ENCODE results near the gene KRTAP10-2. TPM values are rescaled to one million over a fixed set of nuclear protein-coding genes. Genes with fewer than 3 reads are reported as not detected.
"Not testable (repeated sequence)": the region's sequence is repeated elsewhere in the genome, so short reads cannot be mapped to it uniquely, and the experiment has no call there.

The KRTAP10-2 gene
- total RNA-seq, result not detected
- polyA plus RNA-seq, result not detected

GRCh38 chr21:44551340-44551961 is at the start of gene KRTAP10-2:
TSS of gene KRTAP10-2 (minus strand) at chr21:44551505. CDS start at chr21:44551458, 47 bp downstream.
- Histone ChIP-seq H3K27ac (ENCODE audit: low read depth, low read length) (no peak within 1 kb of the TSS), H3K36me3 (ENCODE audit: insufficient read depth, low read length) (no peaks in the 10 kb centered on the region), H3K4me1 (ENCODE audit: insufficient read depth, low read length) (peaks cover 21% of the 10 kb centered on the region), H3K4me3 (ENCODE audit: low read length) (no peak within 1 kb of the TSS), H3K9me3 (ENCODE audit: low read length) (peaks cover 6% of the 10 kb centered on the region), H3K27me3 (ENCODE audit: insufficient read depth, low read length, poor library complexity, severe bottlenecking) (no peaks in the 10 kb centered on the region)
- Mint-ChIP-seq H3K36me3 (peaks cover 5 to 32% (median 12%) of the 10 kb centered on the region in 3 donors), H3K9me3 (peaks cover 14 to 26% (median 17%) of the 10 kb centered on the region in 5 donors), H3K4me1 (peaks cover 26 to 30% (median 30%) of the 10 kb centered on the region in 3 donors), H3K27me3 (peaks cover 3 to 8% of the 10 kb centered on the region in 2 donors), H3K27ac (peak within 1 kb of the TSS in 2 of 8 donors; percentile 38 to 68), H3K4me3 (no peak within 1 kb of the TSS)
- no peak for DNase-seq
- CTCF ChIA-PET, result no interaction called here
- POLR2A ChIA-PET, result no interaction called here

- H3K9me3 ChIP-seq (ENCODE audit: low read length); H3K27ac ChIP-seq (ENCODE audit: low read depth, low read length); H3K4me3 ChIP-seq (ENCODE audit: low read length); H3K4me3 Mint-ChIP-seq; H3K4me1 Mint-ChIP-seq; H3K36me3 ChIP-seq (ENCODE audit: insufficient read depth, low read length); H3K27ac Mint-ChIP-seq; H3K9me3 Mint-ChIP-seq; CTCF ChIA-PET; H3K4me1 ChIP-seq (ENCODE audit: insufficient read depth, low read length); POLR2A ChIA-PET; DNase-seq; H3K27me3 ChIP-seq (ENCODE audit: insufficient read depth, low read length, poor library complexity, severe bottlenecking): not testable (repeated sequence)
- Mint-ChIP-seq H3K36me3 (peaks cover 0 to 15% (median 0%) of the 10 kb centered on the region in 3 donors), H3K27me3 (peaks cover 16 to 20% of the 10 kb centered on the region in 2 donors)
Observed at GRCh38 chr21:44601091-44601490, 49.8 kb upstream of the KRTAP10-2 start.

- POLR2A ChIA-PET, result not testable (repeated sequence)
- H3K27ac Mint-ChIP-seq, result peak within 1 kb of the TSS in 1 of 8 donors; percentile 68
Observed at GRCh38 chr21:44600118-44600978, 49.0 kb upstream of the KRTAP10-2 start, which contains the start of gene KRTAP10-7. TSS of gene KRTAP10-7 (plus strand) at chr21:44600597. CDS start at chr21:44600622, 25 bp downstream.

GRCh38 chr21:44599264-44600029 is 48.1 kb upstream of the KRTAP10-2 start:
- POLR2A ChIA-PET, result no interaction called here
- DNase-seq, result no peak
- peaks cover 0 to 9% (median 4%) of the 10 kb centered on the region in 5 donors for H3K9me3 Mint-ChIP-seq

More at GRCh38 chr21:44600118-44600978, 49.0 kb upstream of the KRTAP10-2 start, which contains the start of gene KRTAP10-7:
- H3K4me3 ChIP-seq (ENCODE audit: low read length); H3K9me3 ChIP-seq (ENCODE audit: low read length); H3K4me1 Mint-ChIP-seq; H3K4me3 Mint-ChIP-seq; CTCF ChIA-PET; DNase-seq; H3K36me3 ChIP-seq (ENCODE audit: insufficient read depth, low read length); H3K27me3 ChIP-seq (ENCODE audit: insufficient read depth, low read length, poor library complexity, severe bottlenecking); H3K4me1 ChIP-seq (ENCODE audit: insufficient read depth, low read length); H3K27ac ChIP-seq (ENCODE audit: low read depth, low read length); H3K9me3 Mint-ChIP-seq: not testable (repeated sequence)
- Mint-ChIP-seq H3K36me3 (peaks cover 0 to 12% (median 0%) of the 10 kb centered on the region in 3 donors), H3K27me3 (peaks cover 12 to 15% of the 10 kb centered on the region in 2 donors)

DNA sequence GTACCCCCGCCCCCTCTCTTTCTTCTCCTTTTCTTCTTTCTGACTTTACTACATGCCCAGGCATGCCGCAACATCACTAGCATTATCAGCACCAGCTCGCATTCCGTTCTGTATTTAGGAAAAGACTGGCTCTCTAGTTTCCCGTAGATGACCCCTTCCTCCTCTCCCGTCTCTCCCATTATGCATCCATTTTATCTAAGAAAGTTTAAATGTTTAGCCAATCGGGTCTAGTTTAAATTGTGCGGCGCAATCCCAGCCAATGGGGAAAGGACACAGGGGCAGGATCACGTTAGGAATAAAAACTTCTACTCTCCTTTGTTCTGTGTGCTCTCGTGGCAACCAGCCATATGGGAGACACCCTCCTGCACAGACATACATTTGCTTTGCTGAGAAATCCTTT is 46.8 kb upstream of the KRTAP10-2 start:
- Histone ChIP-seq H3K27ac (ENCODE audit: low read depth, low read length) (no peak overlapping the region), H3K4me1 (ENCODE audit: insufficient read depth, low read length) (no peaks in the 10 kb centered on the region), H3K27me3 (ENCODE audit: insufficient read depth, low read length, poor library complexity, severe bottlenecking) (no peaks in the 10 kb centered on the region), H3K4me3 (ENCODE audit: low read length) (no peak overlapping the region), H3K36me3 (ENCODE audit: insufficient read depth, low read length) (no peaks in the 10 kb centered on the region), H3K9me3 (ENCODE audit: low read length) (no peaks in the 10 kb centered on the region)
- Mint-ChIP-seq H3K9me3 (peaks cover 0 to 9% (median 4%) of the 10 kb centered on the region in 5 donors), H3K27ac (peak overlapping the region in 2 of 8 donors; percentile 43 to 86), H3K4me3 (no peak overlapping the region), H3K27me3 (peaks cover 0 to 11% of the 10 kb centered on the region in 2 donors), H3K36me3 (peaks cover 0 to 8% (median 2%) of the 10 kb centered on the region in 3 donors), H3K4me1 (peaks cover 2 to 7% (median 5%) of the 10 kb centered on the region in 3 donors)
- DNase-seq, result no peak
- ChIA-PET CTCF (no interaction called here), POLR2A (no interaction called here)

More at GRCh38 chr21:44599264-44600029, 48.1 kb upstream of the KRTAP10-2 start:
- Histone ChIP-seq H3K36me3 (ENCODE audit: insufficient read depth, low read length) (no peaks in the 10 kb centered on the region), H3K4me3 (ENCODE audit: low read length) (no peak overlapping the region), H3K27me3 (ENCODE audit: insufficient read depth, low read length, poor library complexity, severe bottlenecking) (no peaks in the 10 kb centered on the region), H3K4me1 (ENCODE audit: insufficient read depth, low read length) (no peaks in the 10 kb centered on the region), H3K27ac (ENCODE audit: low read depth, low read length) (no peak overlapping the region), H3K9me3 (ENCODE audit: low read length) (no peaks in the 10 kb centered on the region)
- Mint-ChIP-seq H3K4me1 (peaks cover 2 to 5% (median 4%) of the 10 kb centered on the region in 3 donors), H3K27me3 (peaks cover 7 to 11% of the 10 kb centered on the region in 2 donors), H3K27ac (no peak overlapping the region), H3K36me3 (peaks cover 0 to 9% (median 2%) of the 10 kb centered on the region in 3 donors), H3K4me3 (no peak overlapping the region)
- CTCF ChIA-PET, result no interaction called here

DNA sequence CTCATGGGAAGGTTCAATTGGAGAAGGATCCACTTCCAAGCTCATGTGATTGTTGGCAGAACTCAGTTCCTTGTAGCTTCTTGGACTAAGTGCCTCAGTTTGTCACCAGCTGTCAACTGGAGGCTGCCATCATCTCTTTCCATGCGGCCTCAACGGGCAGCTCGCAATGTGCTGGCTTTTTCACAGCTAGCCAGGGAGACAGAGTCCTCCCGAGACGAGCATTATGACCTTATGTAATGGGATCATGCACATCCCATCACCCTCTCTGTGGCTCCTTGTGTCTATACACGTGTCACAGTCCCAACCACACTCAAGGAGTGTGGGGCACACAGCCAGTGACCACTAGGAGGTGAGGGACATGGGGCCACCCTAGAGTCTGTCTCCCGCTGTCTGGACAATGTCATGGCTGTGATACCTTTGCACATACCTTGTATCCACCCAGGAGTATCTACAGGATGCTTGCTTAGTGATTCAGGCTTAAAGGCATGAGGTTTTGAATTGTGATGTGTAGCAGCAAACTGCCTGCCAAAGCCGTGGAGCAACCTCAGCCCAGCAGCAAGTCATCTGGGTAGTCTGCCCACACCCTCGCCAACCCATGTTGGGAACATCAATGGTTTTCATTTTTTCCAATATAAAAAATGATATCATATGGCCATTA is 44.9 kb upstream of the KRTAP10-2 start:
- H3K27me3 ChIP-seq (ENCODE audit: insufficient read depth, low read length, poor library complexity, severe bottlenecking), result no peaks in the 10 kb centered on the region
- H3K4me3 Mint-ChIP-seq, result no peak overlapping the region
- H3K9me3 Mint-ChIP-seq, result peaks cover 0 to 9% (median 4%) of the 10 kb centered on the region in 5 donors
- no peaks in the 10 kb centered on the region for H3K4me1 ChIP-seq (ENCODE audit: insufficient read depth, low read length)
- peak overlapping the region in 2 of 8 donors; percentile 38 to 84 for H3K27ac Mint-ChIP-seq
- no peak for DNase-seq
- no peak overlapping the region for H3K4me3 ChIP-seq (ENCODE audit: low read length)
- H3K27me3 Mint-ChIP-seq, result peaks cover 4 to 9% of the 10 kb centered on the region in 2 donors
- H3K36me3 ChIP-seq (ENCODE audit: insufficient read depth, low read length), result no peaks in the 10 kb centered on the region
- H3K4me1 Mint-ChIP-seq, result peaks cover 2 to 12% (median 5%) of the 10 kb centered on the region in 3 donors
- no peak overlapping the region for H3K27ac ChIP-seq (ENCODE audit: low read depth, low read length)
- no peaks in the 10 kb centered on the region for H3K9me3 ChIP-seq (ENCODE audit: low read length)
- ChIA-PET POLR2A (no interaction called here), CTCF (no interaction called here)
- peaks cover 0 to 8% (median 2%) of the 10 kb centered on the region in 3 donors for H3K36me3 Mint-ChIP-seq

DNA sequence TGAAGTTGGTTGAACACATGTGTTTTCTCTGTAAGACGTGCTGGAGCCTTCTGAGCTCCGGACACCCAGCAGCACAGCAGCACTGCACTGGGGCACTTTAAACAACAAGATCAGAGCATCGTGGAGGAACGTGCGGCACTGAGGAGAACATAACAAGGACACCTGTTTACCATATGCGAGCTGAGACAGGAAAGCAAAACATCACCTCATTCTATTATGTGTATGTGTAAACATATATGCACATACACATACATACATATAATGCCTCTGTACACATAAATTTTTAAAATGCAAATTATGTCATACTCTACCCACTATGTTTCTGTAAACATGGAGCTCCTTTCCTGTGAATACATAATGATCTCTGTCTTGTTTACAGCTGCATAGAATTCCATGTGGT is 44.2 kb upstream of the KRTAP10-2 start:
- Mint-ChIP-seq H3K27me3 (peaks cover 4 to 8% of the 10 kb centered on the region in 2 donors), H3K27ac (peak overlapping the region in 1 of 8 donors; percentile 60), H3K36me3 (peaks cover 0 to 8% (median 2%) of the 10 kb centered on the region in 3 donors), H3K4me3 (no peak overlapping the region), H3K9me3 (peaks cover 0 to 9% (median 4%) of the 10 kb centered on the region in 5 donors), H3K4me1 (peaks cover 2 to 12% (median 5%) of the 10 kb centered on the region in 3 donors)
- Histone ChIP-seq H3K36me3 (ENCODE audit: insufficient read depth, low read length) (no peaks in the 10 kb centered on the region), H3K4me3 (ENCODE audit: low read length) (no peak overlapping the region), H3K4me1 (ENCODE audit: insufficient read depth, low read length) (no peaks in the 10 kb centered on the region), H3K9me3 (ENCODE audit: low read length) (no peaks in the 10 kb centered on the region), H3K27me3 (ENCODE audit: insufficient read depth, low read length, poor library complexity, severe bottlenecking) (no peaks in the 10 kb centered on the region), H3K27ac (ENCODE audit: low read depth, low read length) (no peak overlapping the region)
- ChIA-PET POLR2A (no interaction called here), CTCF (no interaction called here)
- DNase-seq, result no peak
